ENCODE results near the gene PCDH9.

The PCDH9 gene

DNA sequence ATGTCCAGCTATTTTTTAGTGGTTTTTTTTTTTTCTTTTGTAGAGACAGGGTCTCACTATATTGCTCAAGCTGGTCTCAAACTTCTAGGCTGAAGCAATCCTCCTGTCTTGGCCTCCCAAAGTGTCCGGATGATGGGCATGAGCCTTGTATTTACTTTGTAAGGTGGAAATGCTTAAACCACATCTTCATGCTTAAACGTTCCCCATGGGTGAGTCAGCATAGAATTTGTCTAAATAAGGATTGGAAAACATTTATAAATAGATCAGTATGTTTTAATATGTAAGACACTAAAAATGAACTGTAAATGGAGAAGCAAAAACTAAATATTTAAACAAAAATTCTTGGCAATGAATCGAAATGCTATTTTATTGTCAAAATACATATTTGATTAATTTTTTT lies 698.0 kb downstream of the PCDH9 start:
- peak; percentile 57 for DNase-seq
- Histone ChIP-seq H3K9me3 (ENCODE audit: control insufficient read depth, low read length) (no peaks in the 10 kb centered on the region), H2BK5ac (ENCODE audit: low read depth, low read length, poor library complexity, severe bottlenecking) (no peak overlapping the region), H3K18ac (ENCODE audit: low read depth in 1 of 2, low read length in 2 of 2) (no peak overlapping the region), H3K36me3 (ENCODE audit: control insufficient read depth in 1 of 2, insufficient read depth in 2 of 2, low read depth in 1 of 2, low read length in 2 of 2) (no peaks in the 10 kb centered on the region), H3K9ac (ENCODE audit: low read length) (no peak overlapping the region), H2BK120ac (ENCODE audit: low read depth, low read length) (no peak overlapping the region), H3K4me1 (ENCODE audit: control insufficient read depth, insufficient read depth, low read depth, low read length) (peaks cover 2% of the 10 kb centered on the region), H2AFZ (ENCODE audit: low read depth, low read length) (no peak overlapping the region), H3K14ac (ENCODE audit: low read length in 2 of 2) (no peak overlapping the region), H3K4me3 (ENCODE audit: insufficient read depth in 1 of 2, low read depth in 1 of 2, low read length in 2 of 2) (no peak overlapping the region), H3K4ac (ENCODE audit: low read depth in 1 of 2, low read length in 2 of 2) (no peak overlapping the region), H3K27ac (ENCODE audit: low read length, poor library complexity, severe bottlenecking) (no peak overlapping the region), H2AK5ac (ENCODE audit: low read length, severe bottlenecking) (no peak overlapping the region), H3K27me3 (ENCODE audit: control insufficient read depth in 1 of 2, insufficient read depth in 1 of 2, low read length in 2 of 2) (no peaks in the 10 kb centered on the region), H3K79me1 (replicated peaks; ENCODE audit: low read length, poor library complexity, severe bottlenecking) (no peaks in the 10 kb centered on the region), H4K8ac (ENCODE audit: low read length) (no peak overlapping the region), H3K23ac (ENCODE audit: low read length in 2 of 2) (no peak overlapping the region), H3K4me2 (ENCODE audit: low read length, poor library complexity, severe bottlenecking) (no peak overlapping the region), H4K91ac (ENCODE audit: low read length) (no peak overlapping the region), H2BK15ac (ENCODE audit: low read depth, poor library complexity, severe bottlenecking) (no peak overlapping the region), H2BK12ac (ENCODE audit: low read length in 2 of 2) (no peak overlapping the region)
- 50% methylated on average over 1 of the region's 3 CpGs for WGBS

GRCh38 chr13:66530686-66531085 lies 699.5 kb downstream of the PCDH9 start:
- Histone ChIP-seq H3K27me3 (ENCODE audit: control insufficient read depth in 1 of 2, insufficient read depth in 1 of 2, low read length in 2 of 2) (no peaks in the 10 kb centered on the region), H2AK5ac (ENCODE audit: low read length, severe bottlenecking) (no peak overlapping the region), H2BK15ac (ENCODE audit: low read depth, poor library complexity, severe bottlenecking) (no peak overlapping the region), H2BK12ac (ENCODE audit: low read length in 2 of 2) (no peak overlapping the region), H3K4me2 (ENCODE audit: low read length, poor library complexity, severe bottlenecking) (no peak overlapping the region), H2BK120ac (ENCODE audit: low read depth, low read length) (no peak overlapping the region), H3K18ac (ENCODE audit: low read depth in 1 of 2, low read length in 2 of 2) (no peak overlapping the region), H2AFZ (ENCODE audit: low read depth, low read length) (no peak overlapping the region), H3K9ac (ENCODE audit: low read length) (no peak overlapping the region), H3K9me3 (ENCODE audit: control insufficient read depth, low read length) (no peaks in the 10 kb centered on the region), H4K91ac (ENCODE audit: low read length) (no peak overlapping the region), H3K14ac (ENCODE audit: low read length in 2 of 2) (no peak overlapping the region), H3K36me3 (ENCODE audit: control insufficient read depth in 1 of 2, insufficient read depth in 2 of 2, low read depth in 1 of 2, low read length in 2 of 2) (no peaks in the 10 kb centered on the region), H3K4me1 (ENCODE audit: control insufficient read depth, insufficient read depth, low read depth, low read length) (peaks cover 2% of the 10 kb centered on the region), H3K4ac (ENCODE audit: low read depth in 1 of 2, low read length in 2 of 2) (no peak overlapping the region), H3K79me1 (replicated peaks; ENCODE audit: low read length, poor library complexity, severe bottlenecking) (no peaks in the 10 kb centered on the region), H2BK5ac (ENCODE audit: low read depth, low read length, poor library complexity, severe bottlenecking) (no peak overlapping the region), H4K8ac (ENCODE audit: low read length) (no peak overlapping the region), H3K27ac (ENCODE audit: low read length, poor library complexity, severe bottlenecking) (no peak overlapping the region), H3K23ac (ENCODE audit: low read length in 2 of 2) (no peak overlapping the region), H3K4me3 (ENCODE audit: insufficient read depth in 1 of 2, low read depth in 1 of 2, low read length in 2 of 2) (no peak overlapping the region)
- WGBS = no CpG with 5 or more reads among the region's 1 CpG
- DNase-seq = no peak

- H3K18ac ChIP-seq (ENCODE audit: low read depth in 1 of 2, low read length in 2 of 2) = no peak overlapping the region
- no peaks in the 10 kb centered on the region for H3K27me3 ChIP-seq (ENCODE audit: control insufficient read depth in 1 of 2, insufficient read depth in 1 of 2, low read length in 2 of 2)
- H2BK5ac ChIP-seq (ENCODE audit: low read depth, low read length, poor library complexity, severe bottlenecking) = no peak overlapping the region
- no peak overlapping the region for H2BK12ac ChIP-seq (ENCODE audit: low read length in 2 of 2)
- no peak overlapping the region for H3K9ac ChIP-seq (ENCODE audit: low read length)
- H3K4me1 ChIP-seq (ENCODE audit: control insufficient read depth, insufficient read depth, low read depth, low read length) = peaks cover 2% of the 10 kb centered on the region
- no peak overlapping the region for H2BK15ac ChIP-seq (ENCODE audit: low read depth, poor library complexity, severe bottlenecking)
- no peak overlapping the region for H2BK120ac ChIP-seq (ENCODE audit: low read depth, low read length)
- H2AFZ ChIP-seq (ENCODE audit: low read depth, low read length) = no peak overlapping the region
- no peaks in the 10 kb centered on the region for H3K9me3 ChIP-seq (ENCODE audit: control insufficient read depth, low read length)
- H3K27ac ChIP-seq (ENCODE audit: low read length, poor library complexity, severe bottlenecking) = no peak overlapping the region
- no peak overlapping the region for H3K4ac ChIP-seq (ENCODE audit: low read depth in 1 of 2, low read length in 2 of 2)
- H2AK5ac ChIP-seq (ENCODE audit: low read length, severe bottlenecking) = no peak overlapping the region
- no peak overlapping the region for H3K14ac ChIP-seq (ENCODE audit: low read length in 2 of 2)
- H3K4me3 ChIP-seq (ENCODE audit: insufficient read depth in 1 of 2, low read depth in 1 of 2, low read length in 2 of 2) = no peak overlapping the region
- no peak overlapping the region for H4K8ac ChIP-seq (ENCODE audit: low read length)
- no peak overlapping the region for H4K91ac ChIP-seq (ENCODE audit: low read length)
- no peak for DNase-seq
- H3K36me3 ChIP-seq (ENCODE audit: control insufficient read depth in 1 of 2, insufficient read depth in 2 of 2, low read depth in 1 of 2, low read length in 2 of 2) = no peaks in the 10 kb centered on the region
- no peak overlapping the region for H3K4me2 ChIP-seq (ENCODE audit: low read length, poor library complexity, severe bottlenecking)
- H3K79me1 ChIP-seq (replicated peaks; ENCODE audit: low read length, poor library complexity, severe bottlenecking) = no peaks in the 10 kb centered on the region
- no peak overlapping the region for H3K23ac ChIP-seq (ENCODE audit: low read length in 2 of 2)
- WGBS = no CpG with 5 or more reads among the region's 1 CpG
Measured at GRCh38 chr13:66530158-66530557, 700.0 kb downstream of the PCDH9 start.

DNA sequence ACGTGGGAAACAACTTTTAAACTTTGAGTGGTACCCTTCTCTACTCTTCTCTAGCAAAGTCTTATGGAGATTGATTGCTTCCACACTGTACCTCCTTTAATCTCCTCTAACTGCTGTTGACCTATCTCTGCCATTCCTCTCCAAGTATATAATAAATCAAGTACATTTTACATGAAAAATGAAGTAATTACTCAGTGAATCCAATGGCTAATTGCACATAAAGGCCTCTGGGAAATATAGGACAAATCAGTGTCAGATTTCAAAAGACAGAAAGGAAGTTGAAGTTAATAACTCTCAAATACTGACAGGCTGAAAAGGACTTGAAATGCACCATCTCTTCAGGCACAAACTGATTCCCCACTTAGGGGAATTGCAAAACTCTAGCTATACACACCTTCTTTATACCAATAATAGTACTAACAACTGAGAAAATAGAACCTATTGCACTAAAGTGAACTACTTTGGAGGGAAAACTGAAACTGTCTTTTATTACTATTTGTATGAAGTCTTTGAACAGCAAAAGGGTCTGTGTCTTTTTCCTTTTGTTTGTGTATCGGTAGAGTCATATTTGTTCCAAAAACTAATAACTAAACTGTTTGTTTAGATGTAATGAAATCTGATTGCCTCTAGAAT lies 701.1 kb downstream of the PCDH9 start:
- Histone ChIP-seq H2AK5ac (ENCODE audit: low read length, severe bottlenecking) (no peak overlapping the region), H4K91ac (ENCODE audit: low read length) (no peak overlapping the region), H2BK12ac (ENCODE audit: low read length in 2 of 2) (no peak overlapping the region), H3K27ac (ENCODE audit: low read length, poor library complexity, severe bottlenecking) (no peak overlapping the region), H2BK5ac (ENCODE audit: low read depth, low read length, poor library complexity, severe bottlenecking) (no peak overlapping the region), H3K4me3 (ENCODE audit: insufficient read depth in 1 of 2, low read depth in 1 of 2, low read length in 2 of 2) (no peak overlapping the region), H3K4me1 (ENCODE audit: control insufficient read depth, insufficient read depth, low read depth, low read length) (peaks cover 2% of the 10 kb centered on the region), H3K79me1 (replicated peaks; ENCODE audit: low read length, poor library complexity, severe bottlenecking) (no peaks in the 10 kb centered on the region), H3K36me3 (ENCODE audit: control insufficient read depth in 1 of 2, insufficient read depth in 2 of 2, low read depth in 1 of 2, low read length in 2 of 2) (no peaks in the 10 kb centered on the region), H3K4ac (ENCODE audit: low read depth in 1 of 2, low read length in 2 of 2) (no peak overlapping the region), H3K9me3 (ENCODE audit: control insufficient read depth, low read length) (no peaks in the 10 kb centered on the region), H2AFZ (ENCODE audit: low read depth, low read length) (no peak overlapping the region), H3K4me2 (ENCODE audit: low read length, poor library complexity, severe bottlenecking) (no peak overlapping the region), H3K23ac (ENCODE audit: low read length in 2 of 2) (no peak overlapping the region), H4K8ac (ENCODE audit: low read length) (no peak overlapping the region), H2BK120ac (ENCODE audit: low read depth, low read length) (no peak overlapping the region), H3K14ac (ENCODE audit: low read length in 2 of 2) (no peak overlapping the region), H3K9ac (ENCODE audit: low read length) (no peak overlapping the region), H3K18ac (ENCODE audit: low read depth in 1 of 2, low read length in 2 of 2) (no peak overlapping the region), H3K27me3 (ENCODE audit: control insufficient read depth in 1 of 2, insufficient read depth in 1 of 2, low read length in 2 of 2) (no peaks in the 10 kb centered on the region), H2BK15ac (ENCODE audit: low read depth, poor library complexity, severe bottlenecking) (no peak overlapping the region)
- peak; percentile 9 for DNase-seq
- WGBS = 0% methylated on average over 1 of the region's 2 CpGs
